Measurements from ENCODE around the gene GMPPA. TPM values are rescaled to one million over a fixed set of nuclear protein-coding genes. Genes with fewer than 3 reads are reported as not detected.
A peak's percentile ranks its signal among the peaks of the same experiment; 100 is the strongest.

The GMPPA gene
- total RNA-seq, 4 donors from 2014 or later: 18.1 to 31.1 (median 26.4) TPM

DNA sequence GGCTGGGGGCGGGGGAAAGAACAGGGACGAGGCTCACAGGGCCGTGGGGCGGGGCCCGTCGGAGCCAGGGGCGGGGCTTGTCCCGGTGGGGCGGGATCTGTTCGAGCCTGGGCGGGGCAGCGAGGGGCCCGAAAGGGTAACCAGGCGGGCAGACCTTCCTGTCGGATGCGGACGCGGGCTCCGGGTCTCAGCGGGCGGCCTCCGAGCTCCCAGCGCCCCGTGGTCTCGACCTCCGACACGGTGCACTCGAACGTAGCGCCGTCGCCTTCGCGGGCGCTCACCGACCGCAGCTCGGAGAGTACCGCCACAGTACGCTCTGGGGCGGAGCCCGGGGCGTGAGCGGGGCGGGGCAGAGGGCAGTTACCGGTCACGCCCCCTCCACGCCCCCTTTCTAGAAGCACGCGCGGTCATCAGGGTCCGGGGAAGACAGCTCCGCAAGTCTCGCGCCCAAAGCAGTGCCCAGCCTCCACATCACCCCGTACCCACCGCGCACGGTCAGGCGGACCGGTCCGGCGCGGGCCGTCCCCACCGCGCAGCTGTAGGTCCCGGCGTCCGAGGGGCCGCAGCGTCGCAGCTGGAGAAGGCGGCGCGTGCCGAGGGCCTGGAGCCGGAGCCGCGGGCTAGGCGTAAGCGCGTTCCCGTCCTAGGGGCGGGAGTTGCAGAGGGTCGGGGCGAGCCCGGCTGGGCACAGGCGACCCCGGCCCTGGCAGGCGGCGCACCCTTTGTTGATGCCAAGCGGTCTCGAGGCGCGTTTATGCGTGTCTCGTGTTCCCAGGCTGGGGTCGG, 53.9 kb downstream of the GMPPA start:
- H3K36me3 ChIP-seq: peaks cover 0 to 4% (median 0%) of the 10 kb centered on the region in 3 donors
- peaks cover 17 to 25% (median 18%) of the 10 kb centered on the region in 3 donors for H3K4me1 ChIP-seq
- H3K4me3 ChIP-seq: peak overlapping the region; percentile 50 to 81 (median 60)
- H3K9me3 ChIP-seq: no peaks in the 10 kb centered on the region
- intact Hi-C loops (cut with DNase I): no loop called here
- peaks cover 0 to 61% (median 3%) of the 10 kb centered on the region in 4 donors for H3K27me3 ChIP-seq
- TF ChIP-seq POLR2A (IDR thresholded peaks at IDR 0.05): no peak
- TF ChIP-seq, protein P1, sequence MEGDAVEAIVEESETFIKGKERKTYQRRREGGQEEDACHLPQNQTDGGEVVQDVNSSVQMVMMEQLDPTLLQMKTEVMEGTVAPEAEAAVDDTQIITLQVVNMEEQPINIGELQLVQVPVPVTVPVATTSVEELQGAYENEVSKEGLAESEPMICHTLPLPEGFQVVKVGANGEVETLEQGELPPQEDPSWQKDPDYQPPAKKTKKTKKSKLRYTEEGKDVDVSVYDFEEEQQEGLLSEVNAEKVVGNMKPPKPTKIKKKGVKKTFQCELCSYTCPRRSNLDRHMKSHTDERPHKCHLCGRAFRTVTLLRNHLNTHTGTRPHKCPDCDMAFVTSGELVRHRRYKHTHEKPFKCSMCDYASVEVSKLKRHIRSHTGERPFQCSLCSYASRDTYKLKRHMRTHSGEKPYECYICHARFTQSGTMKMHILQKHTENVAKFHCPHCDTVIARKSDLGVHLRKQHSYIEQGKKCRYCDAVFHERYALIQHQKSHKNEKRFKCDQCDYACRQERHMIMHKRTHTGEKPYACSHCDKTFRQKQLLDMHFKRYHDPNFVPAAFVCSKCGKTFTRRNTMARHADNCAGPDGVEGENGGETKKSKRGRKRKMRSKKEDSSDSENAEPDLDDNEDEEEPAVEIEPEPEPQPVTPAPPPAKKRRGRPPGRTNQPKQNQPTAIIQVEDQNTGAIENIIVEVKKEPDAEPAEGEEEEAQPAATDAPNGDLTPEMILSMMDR (IDR thresholded peaks at IDR 0.05): no peak
- 3% methylated on average over 7 of the region's 99 CpGs; no CpG with 5 or more reads in 1 of the 2 donors for WGBS, 2 donors
- H3K27ac ChIP-seq: peak overlapping the region; percentile 35 to 86 (median 66)
- peak; percentile 26 for DNase-seq

DNA sequence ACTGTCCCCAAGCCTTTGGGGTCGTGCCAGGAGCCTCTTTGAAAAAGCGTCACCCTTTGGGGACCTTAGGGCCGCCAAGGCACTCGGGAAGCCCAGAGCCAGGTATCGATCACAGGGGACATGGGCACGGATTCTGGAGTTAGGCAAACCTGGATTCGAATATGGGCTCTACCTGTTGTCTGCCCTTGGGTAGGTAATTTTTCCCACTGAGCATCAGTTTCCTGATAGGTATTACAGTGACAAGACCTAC, 54.4 kb downstream of the GMPPA start:
- no peak for TF ChIP-seq POLR2A (IDR thresholded peaks at IDR 0.05)
- TF ChIP-seq, protein P1 (IDR thresholded peaks at IDR 0.05): no peak
- intact Hi-C loops (cut with DNase I): no loop called here
- no peak for DNase-seq
- H3K36me3 ChIP-seq: peaks cover 0 to 4% (median 0%) of the 10 kb centered on the region in 3 donors
- peaks cover 0 to 55% (median 3%) of the 10 kb centered on the region in 4 donors for H3K27me3 ChIP-seq
- no peaks in the 10 kb centered on the region for H3K9me3 ChIP-seq
- H3K4me1 ChIP-seq: peaks cover 17 to 25% (median 18%) of the 10 kb centered on the region in 3 donors
- H3K4me3 ChIP-seq: peak overlapping the region; percentile 50 to 81 (median 60)
- peak overlapping the region in 2 of 4 donors; percentile 54 to 86 for H3K27ac ChIP-seq
- 44 to 58% methylated on average over 3 to 5 of the region's 7 CpGs for WGBS, 2 donors

DNA sequence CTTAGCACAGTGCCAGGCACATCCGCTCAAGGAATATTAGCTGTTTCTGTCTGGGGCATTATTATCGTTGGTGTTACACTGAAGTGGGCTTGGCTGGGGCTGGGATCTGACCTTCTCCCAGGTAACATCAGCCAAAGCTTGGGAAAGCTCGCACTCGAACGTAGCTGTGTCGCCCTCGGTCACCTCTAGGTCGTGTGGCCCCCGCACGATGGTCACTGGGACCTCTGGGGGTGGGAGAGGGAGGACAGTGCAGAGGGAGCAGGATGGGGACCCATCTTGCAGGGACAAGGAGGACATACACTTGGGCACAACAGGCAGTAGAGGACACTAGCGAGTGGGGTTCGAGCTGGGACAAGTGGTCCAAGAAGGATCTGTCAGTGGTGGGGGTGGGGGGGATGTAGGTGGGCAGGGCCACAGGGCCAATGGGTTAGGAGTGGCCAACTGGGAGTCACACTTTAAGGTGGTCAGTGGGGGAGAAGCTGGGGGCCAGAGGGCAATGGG, 54.8 kb downstream of the GMPPA start:
- H3K4me1 ChIP-seq: peaks cover 17 to 25% (median 18%) of the 10 kb centered on the region in 3 donors
- no peak overlapping the region for H3K4me3 ChIP-seq
- H3K9me3 ChIP-seq: no peaks in the 10 kb centered on the region
- peaks cover 0 to 55% (median 3%) of the 10 kb centered on the region in 4 donors for H3K27me3 ChIP-seq
- H3K36me3 ChIP-seq: peaks cover 0 to 4% (median 0%) of the 10 kb centered on the region in 3 donors
- intact Hi-C loops (cut with DNase I): no loop called here
- no peak for DNase-seq
- TF ChIP-seq, protein P1 (IDR thresholded peaks at IDR 0.05): no peak
- TF ChIP-seq POLR2A (IDR thresholded peaks at IDR 0.05): no peak
- H3K27ac ChIP-seq: no peak overlapping the region
- 81% methylated on average over 12 of the region's 12 CpGs for WGBS, 2 donors

DNA sequence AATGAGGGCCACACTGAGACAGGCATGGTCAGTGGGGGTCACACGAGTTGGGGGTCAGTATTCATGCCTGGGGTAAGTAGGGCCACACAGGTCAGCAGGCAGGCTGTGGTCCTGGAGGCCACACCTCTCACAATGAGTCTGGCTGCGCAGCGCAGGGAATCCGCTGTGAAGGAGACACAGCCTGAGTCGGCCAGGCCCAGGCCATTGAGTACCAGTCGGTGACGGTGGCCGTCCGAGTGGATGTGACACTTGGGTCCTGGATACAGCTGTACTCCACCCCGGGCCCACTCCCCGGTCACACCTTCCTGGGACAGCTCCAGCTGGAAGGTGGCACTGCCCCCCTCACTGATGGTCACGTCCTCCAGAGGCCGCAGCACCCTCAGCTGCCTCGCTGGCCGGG, 55.7 kb downstream of the GMPPA start:
- Histone ChIP-seq H3K27me3 (peaks cover 0 to 52% (median 3%) of the 10 kb centered on the region in 4 donors), H3K4me3 (no peak overlapping the region), H3K4me1 (peaks cover 17 to 25% (median 18%) of the 10 kb centered on the region in 3 donors), H3K9me3 (no peaks in the 10 kb centered on the region), H3K27ac (no peak overlapping the region), H3K36me3 (peaks cover 0 to 4% (median 0%) of the 10 kb centered on the region in 3 donors)
- no peak for TF ChIP-seq POLR2A (IDR thresholded peaks at IDR 0.05)
- TF ChIP-seq, protein P1 (IDR thresholded peaks at IDR 0.05): no peak
- intact Hi-C loops (cut with DNase I): no loop called here
- no peak for DNase-seq
- WGBS, 2 donors: 87 to 94% methylated on average over 6 to 7 of the region's 15 CpGs

DNA sequence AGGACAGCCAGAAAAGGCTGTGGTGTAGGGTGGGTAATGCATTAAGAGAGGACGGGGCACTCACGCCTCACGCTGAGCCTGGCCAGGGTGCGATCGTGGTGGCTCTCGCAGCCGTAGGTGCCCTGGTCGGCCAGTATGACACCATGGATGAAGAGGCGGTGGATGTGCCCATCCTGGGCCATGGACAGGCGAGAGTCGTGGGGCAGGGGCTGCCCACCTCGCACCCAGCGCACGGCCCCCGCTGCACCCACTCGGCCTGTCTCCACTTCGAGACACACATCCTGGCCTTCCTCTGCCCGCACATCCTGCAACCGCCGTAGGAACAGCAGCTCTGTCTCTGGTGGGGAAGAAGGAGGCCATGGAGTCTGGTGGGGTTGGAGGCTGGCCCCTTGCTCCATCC, 57.3 kb downstream of the GMPPA start:
- peaks cover 0 to 37% (median 3%) of the 10 kb centered on the region in 4 donors for H3K27me3 ChIP-seq
- no peak overlapping the region for H3K27ac ChIP-seq
- intact Hi-C loops (cut with DNase I): no loop called here
- DNase-seq: no peak
- H3K4me1 ChIP-seq: peaks cover 17 to 32% (median 18%) of the 10 kb centered on the region in 3 donors
- no peak overlapping the region for H3K4me3 ChIP-seq
- WGBS, 2 donors: 91 to 96% methylated on average over 9 to 20 of the region's 20 CpGs
- H3K36me3 ChIP-seq: peaks cover 0 to 4% (median 0%) of the 10 kb centered on the region in 3 donors
- TF ChIP-seq POLR2A (IDR thresholded peaks at IDR 0.05): no peak
- TF ChIP-seq, protein P1 (IDR thresholded peaks at IDR 0.05): no peak
- no peaks in the 10 kb centered on the region for H3K9me3 ChIP-seq
